HepG2 (cell line): ENCODE results near the gene TAS2R39. TPM values are rescaled to one million over a fixed set of nuclear protein-coding genes. Genes with fewer than 3 reads are reported as not detected.

ENCODE experiments used
- ATAC-seq: fragments of 200-7000 bp; cut with Tn5 transposase; 3 replicates; pipeline ENCODE4 v1.9.1; 2020; ENCODE audit warnings: mild to moderate bottlenecking, moderate library complexity
- Bru-seq: library from RNA; stranded (reverse); fragments of 400-500 nt; gene quantifications from one replicate; lab custom pipeline; 2021; lab: Mats Ljungman, UMichigan
- BruChase-seq, 2 experiments: library from RNA; stranded (reverse); fragments of 400-500 nt; gene quantifications; one replicate each; lab custom pipeline; 2021; lab: Mats Ljungman, UMichigan
- BruUV-seq: library from RNA; stranded (reverse); fragments of 400-500 nt; replicated peaks from 2 replicates; lab custom pipeline; 2021; lab: Mats Ljungman, UMichigan
- CTCF ChIA-PET: fragments of 300-600 bp; formaldehyde crosslinking; extraction: SDS; loops from one replicate; lab custom pipeline; 2021; ENCODE audit warnings: low total read pairs, inconsistent platforms, low intra/inter-chr PET ratio; lab: Yijun Ruan, JAX
- POLR2A ChIA-PET: fragments of 350-600 bp; sonication (Branson Sonifier 250); formaldehyde crosslinking; loops from one replicate; lab custom pipeline; 2020; ENCODE audit warnings: antibody characterized with exemption, inconsistent platforms; lab: Yijun Ruan, JAX
- DNase-seq: peaks from one replicate; pipeline ENCODE4 v3.0.0-alpha.2; 2015; ENCODE audit warnings: low spot score
- FAIRE-seq: peaks from 3 replicates; lab custom pipeline; 2011; peaks lifted over from hg19 to GRCh38; lab: Jason Lieb, UNC
- H2AFZ ChIP-seq: one replicate; pipeline ENCODE4 v1.6.1; 2011; ENCODE audit warnings: low read length, inconsistent platforms
- H3K27ac ChIP-seq: fragments of 300-600 bp; 3 replicates; pipeline ENCODE4 v1.8.0; 2011; ENCODE audit warnings: mixed run types, mild to moderate bottlenecking, mixed read lengths, low read length, inconsistent platforms; ENCODE audit not compliant: insufficient read depth; ENCODE audit errors: extremely low read length
- H3K27me3 ChIP-seq, 2 experiments: fragments of 200-600 bp in 1 of 2; 2 replicates in 1 of 2; 3 replicates in 1 of 2; pipeline versions ENCODE4 v1.6.0 to v1.8.0; 2011; ENCODE audit warnings: low read length in 2 of 2, mild to moderate bottlenecking in 2 of 2, moderate library complexity in 2 of 2, inconsistent platforms in 1 of 2; ENCODE audit not compliant: insufficient read depth in 2 of 2, control insufficient read depth in 1 of 2
- H3K36me3 ChIP-seq, 2 experiments: fragments of 200-600 bp in 1 of 2; replicated peaks in 1 of 2; 2 replicates in 1 of 2; 3 replicates in 1 of 2; pipeline versions ENCODE4 v1.5.1 to v1.8.0; 2011; ENCODE audit warnings: low read length in 2 of 2, inconsistent platforms in 1 of 2; ENCODE audit not compliant: insufficient read depth in 2 of 2, control insufficient read depth in 1 of 2
- H3K4me1 ChIP-seq: 2 replicates; pipeline ENCODE4 v1.5.1; 2012; ENCODE audit warnings: low read length, inconsistent platforms; ENCODE audit not compliant: insufficient read depth
- H3K4me2 ChIP-seq: 2 replicates; pipeline ENCODE4 v1.6.0; 2011; ENCODE audit warnings: low read depth, low read length, inconsistent platforms
- H3K4me3 ChIP-seq, 3 experiments: fragments of 200-600 bp in 1 of 3; sonication (generic), shearing (Covaris generic) in 1 of 3; replicated peaks in 1 of 3; 2 replicates each; pipeline ENCODE4 v1.5.1; 2011 to 2016; ENCODE audit warnings: low read length in 3 of 3, inconsistent platforms in 2 of 3, low read depth in 2 of 3, mild to moderate bottlenecking in 2 of 3, control low read depth in 1 of 3, mixed read lengths in 1 of 3; ENCODE audit not compliant: insufficient read depth in 1 of 3
- H3K79me2 ChIP-seq: one replicate; pipeline ENCODE4 v1.6.1; 2011; ENCODE audit warnings: low read length, inconsistent platforms; ENCODE audit not compliant: insufficient read depth
- H3K9ac ChIP-seq: 2 replicates; pipeline ENCODE4 v1.6.0; 2011; ENCODE audit warnings: mild to moderate bottlenecking, low read depth, low read length, inconsistent platforms; ENCODE audit not compliant: insufficient read depth
- H3K9me3 ChIP-seq: 2 replicates; pipeline ENCODE4 v1.5.1; 2012; ENCODE audit warnings: mild to moderate bottlenecking, low read length
- H4K20me1 ChIP-seq: 2 replicates; pipeline ENCODE4 v1.6.0; 2011; ENCODE audit warnings: inconsistent platforms, mild to moderate bottlenecking, low read length, moderate library complexity; ENCODE audit not compliant: insufficient read depth
- HIVEP1 ChIP-seq: sonication (generic); formaldehyde crosslinking; IDR thresholded peaks from 2 replicates; pipeline ENCODE4 v1.4.0; 2020; ENCODE audit warnings: mild to moderate bottlenecking, missing genetic modification reagents
- MXD4 ChIP-seq: IDR thresholded peaks from 2 replicates; pipeline ENCODE4 v1.6.1; 2016; ENCODE audit warnings: mild to moderate bottlenecking, missing biosample characterization, missing genetic modification reagents
- MXI1 ChIP-seq: IDR thresholded peaks from 3 replicates; pipeline ENCODE4 v1.6.1; 2012; ENCODE audit warnings: low read depth, low read length, inconsistent platforms, borderline replicate concordance
- NR2C2 ChIP-seq: sonication (generic); formaldehyde crosslinking; IDR thresholded peaks from 2 replicates; pipeline ENCODE4 v1.4.0; 2020; ENCODE audit warnings: missing genetic modification reagents, mild to moderate bottlenecking, moderate library complexity, borderline replicate concordance
- NR2F1 ChIP-seq, 2 experiments: fragments of 450-650 bp in 1 of 2; formaldehyde crosslinking in 1 of 2; IDR thresholded peaks; 2 replicates each; pipeline versions ENCODE4 v1.5.0 to v1.6.1; 2016 to 2020; ENCODE audit warnings: mild to moderate bottlenecking in 1 of 2, missing compliant biosample characterization in 1 of 2, missing genetic modification reagents in 1 of 2, moderate library complexity in 1 of 2
- POLR2A ChIP-seq, 2 experiments: IDR thresholded peaks; 2 replicates each; pipeline ENCODE4 v1.6.1; 2011; ENCODE audit warnings: low read depth in 2 of 2, low read length in 2 of 2, mild to moderate bottlenecking in 1 of 2, moderate library complexity in 1 of 2; ENCODE audit not compliant: insufficient read depth in 1 of 2
- RBAK ChIP-seq: sonication (generic); formaldehyde crosslinking; IDR thresholded peaks from 2 replicates; pipeline ENCODE4 v1.5.1; 2020; ENCODE audit warnings: mild to moderate bottlenecking, missing genetic modification reagents
- ZFP62 ChIP-seq: sonication (generic); formaldehyde crosslinking; IDR thresholded peaks from 2 replicates; pipeline ENCODE4 v1.4.0; 2020; ENCODE audit warnings: missing genetic modification reagents
- ZNF563 ChIP-seq: sonication (generic); formaldehyde crosslinking; IDR thresholded peaks from 2 replicates; pipeline ENCODE4 v1.8.0; 2022; ENCODE audit warnings: mild to moderate bottlenecking, moderate library complexity, missing genetic modification reagents
- ZNF703 ChIP-seq: sonication (generic); formaldehyde crosslinking; IDR thresholded peaks from 2 replicates; pipeline ENCODE4 v1.5.1; 2020; ENCODE audit warnings: missing genetic modification reagents, mild to moderate bottlenecking, moderate library complexity, borderline replicate concordance
- WGBS: methylation state at CpG from one replicate; pipeline ENCODE4 v1.1.6; 2017; ENCODE audit warnings: low lambda C conversion rate; 5-methylcytosine and 5-hydroxymethylcytosine counted together
- in situ Hi-C: cut with HindIII; loops from 2 replicates; pipeline ENCODE4 v1.10.0; 2017; ENCODE audit warnings: low pct_unique_long_range_greater_than_20kb; ENCODE audit not compliant: extremely low pct_ligation_motif_present
- intact Hi-C: fragments of 100-400 bp; cut with micrococcal nuclease; formaldehyde crosslinking; loops from one replicate; pipeline ENCODE4 v1.10.0; 2022; ENCODE audit not compliant: unreplicated experiment
- long read RNA-seq, 2 experiments: library from RNA in 1 of 2; library from polyadenylated mRNA in 1 of 2; stranded (forward) in 1 of 2; unstranded in 1 of 2; transcript quantifications; one replicate each; pipeline ENCODE4 v2.0.0, GENCODE V29; 2019 to 2022
- polyA minus RNA-seq, 3 experiments: library from RNA; depleted of rRNA, polyadenylated mRNA; stranded (reverse); fragments of >200 nt; gene quantifications; 2 replicates each; pipeline ENCODE4 v1.2.3, GENCODE V29; 2011; ENCODE audit warnings: low replicate concordance in 1 of 3
- polyA plus RNA-seq, 8 experiments: library from polyadenylated mRNA; depleted of rRNA in 3 of 8; stranded (reverse) in 7 of 8; unstranded in 1 of 8; fragments of >200 nt; fragmentation: Illumina TruSeq in 4 of 8; extraction: Trizol in 4 of 8; gene quantifications; 2 replicates each; pipeline versions ENCODE4 v1.2.1 to v1.2.3, GENCODE V29; 2011 to 2016; ENCODE audit warnings: low read depth in 4 of 8, missing spikeins in 1 of 8, mixed read lengths in 1 of 8; ENCODE audit not compliant: insufficient read depth in 1 of 8
- total RNA-seq, 5 experiments: library from RNA; depleted of rRNA; stranded (reverse); fragments of >200 nt; fragmentation: Illumina TruSeq; extraction: Trizol; gene quantifications; 2 replicates each; pipeline ENCODE4 v1.2.3, GENCODE V29; 2016; ENCODE audit warnings: low read depth in 1 of 5
- TF ChIP-seq, protein P1 (sequence below): sonication (generic); formaldehyde crosslinking; IDR thresholded peaks from 2 replicates; pipeline ENCODE4 v1.4.0; 2020; ENCODE audit warnings: missing genetic modification reagents, borderline replicate concordance
- TF ChIP-seq, protein P2 (sequence below): sonication (generic); formaldehyde crosslinking; IDR thresholded peaks from 2 replicates; pipeline ENCODE4 v1.4.0; 2020; ENCODE audit warnings: mild to moderate bottlenecking, missing genetic modification reagents

The TAS2R39 gene
- total RNA-seq (2016; rRNA removed; fragmentation: Illumina TruSeq; extraction: Trizol) (not detected in 2 replicates), polyA plus RNA-seq (2011; rRNA removed) (not detected in 2 replicates), polyA minus RNA-seq (2011; rRNA and poly(A)+ RNA removed; ENCODE audit: low replicate concordance) (not detected in 2 replicates), Bru-seq, nascent RNA (not detected), BruChase-seq, experiment 1, labeled RNA remaining after a 6-hour chase (not detected), BruChase-seq, experiment 2, labeled RNA remaining after a 2-hour chase (not detected)
- total RNA-seq (2016; cell fraction: cytosol; rRNA removed; fragmentation: Illumina TruSeq; extraction: Trizol; ENCODE audit: low read depth): not detected in 2 replicates
- not detected in 2 replicates for total RNA-seq (2016; cell fraction: insoluble cytoplasmic fraction; rRNA removed; fragmentation: Illumina TruSeq; extraction: Trizol)
- not detected in 2 replicates for total RNA-seq (2016; cell fraction: membrane; rRNA removed; fragmentation: Illumina TruSeq; extraction: Trizol)
- not detected in 2 replicates for total RNA-seq (2016; cell fraction: nucleus; rRNA removed; fragmentation: Illumina TruSeq; extraction: Trizol)
- not detected in 2 replicates for polyA plus RNA-seq (2011; cell fraction: cytosol; rRNA removed)
- not detected in 2 replicates for polyA plus RNA-seq (2011; cell fraction: nucleus; rRNA removed)
- not detected in 2 replicates for polyA plus RNA-seq (2012)
- polyA plus RNA-seq (2016; cell fraction: cytosol; fragmentation: Illumina TruSeq; extraction: Trizol; ENCODE audit: low read depth): not detected in 2 replicates
- not detected in 2 replicates for polyA plus RNA-seq (2016; cell fraction: insoluble cytoplasmic fraction; fragmentation: Illumina TruSeq; extraction: Trizol; ENCODE audit: low read depth)
- not detected in 2 replicates for polyA plus RNA-seq (2016; cell fraction: membrane; fragmentation: Illumina TruSeq; extraction: Trizol; ENCODE audit: low read depth)
- not detected in 2 replicates for polyA plus RNA-seq (2016; cell fraction: nucleus; fragmentation: Illumina TruSeq; extraction: Trizol; ENCODE audit: insufficient read depth, low read depth)
- not detected in 2 replicates for polyA minus RNA-seq (2011; cell fraction: cytosol; rRNA and poly(A)+ RNA removed)
- polyA minus RNA-seq (2011; cell fraction: nucleus; rRNA and poly(A)+ RNA removed): not detected in 2 replicates
- long read RNA-seq, experiment 1: 0 reads
- long read RNA-seq, experiment 2: 0 reads

- 2% methylated on average over 3 of the region's 3 CpGs for WGBS
- Histone ChIP-seq H3K27me3 (0 out of 5 replicates have a peak, but pooled peaks cover 0 to 3% of the 10 kb centered on the region in 2 experiments), H3K4me1 (no peaks in the 10 kb centered on the region), H3K79me2 (no peaks in the 10 kb centered on the region), H3K4me2 (no peak within 1 kb of the TSS), H3K4me3 (no peak within 1 kb of the TSS), H3K27ac (no peak within 1 kb of the TSS), H3K9ac (no peak within 1 kb of the TSS), H4K20me1 (no peaks in the 10 kb centered on the region), H3K36me3 (no peaks in the 10 kb centered on the region), H3K9me3 (no peaks in the 10 kb centered on the region), H2AFZ (no peak within 1 kb of the TSS)
- intact Hi-C loops (no loop called here), in situ Hi-C loops (no loop called here)
- DNase-seq (no peak), FAIRE-seq (no peak), ATAC-seq (no peak)
- BruUV-seq: no TSS peak
- TF ChIP-seq ZFP62 (no peak), ZNF563 (no peak), RBAK (CRISPR knock-in tag) (no peak), POLR2A (IDR thresholded peaks at IDR 0.05; ENCODE audit: insufficient read depth in 1 of 2, low read depth in 2 of 2, low read length in 2 of 2) (no peak), NR2C2 (CRISPR knock-in tag) (no peak), MXI1 (no peak), HIVEP1 (CRISPR knock-in tag) (no peak), MXD4 (CRISPR knock-in tag) (no peak), NR2F1 (CRISPR knock-in tag; IDR thresholded peaks at IDR 0.05) (no peak), ZNF703 (CRISPR knock-in tag) (no peak)
- TF ChIP-seq, protein P1, sequence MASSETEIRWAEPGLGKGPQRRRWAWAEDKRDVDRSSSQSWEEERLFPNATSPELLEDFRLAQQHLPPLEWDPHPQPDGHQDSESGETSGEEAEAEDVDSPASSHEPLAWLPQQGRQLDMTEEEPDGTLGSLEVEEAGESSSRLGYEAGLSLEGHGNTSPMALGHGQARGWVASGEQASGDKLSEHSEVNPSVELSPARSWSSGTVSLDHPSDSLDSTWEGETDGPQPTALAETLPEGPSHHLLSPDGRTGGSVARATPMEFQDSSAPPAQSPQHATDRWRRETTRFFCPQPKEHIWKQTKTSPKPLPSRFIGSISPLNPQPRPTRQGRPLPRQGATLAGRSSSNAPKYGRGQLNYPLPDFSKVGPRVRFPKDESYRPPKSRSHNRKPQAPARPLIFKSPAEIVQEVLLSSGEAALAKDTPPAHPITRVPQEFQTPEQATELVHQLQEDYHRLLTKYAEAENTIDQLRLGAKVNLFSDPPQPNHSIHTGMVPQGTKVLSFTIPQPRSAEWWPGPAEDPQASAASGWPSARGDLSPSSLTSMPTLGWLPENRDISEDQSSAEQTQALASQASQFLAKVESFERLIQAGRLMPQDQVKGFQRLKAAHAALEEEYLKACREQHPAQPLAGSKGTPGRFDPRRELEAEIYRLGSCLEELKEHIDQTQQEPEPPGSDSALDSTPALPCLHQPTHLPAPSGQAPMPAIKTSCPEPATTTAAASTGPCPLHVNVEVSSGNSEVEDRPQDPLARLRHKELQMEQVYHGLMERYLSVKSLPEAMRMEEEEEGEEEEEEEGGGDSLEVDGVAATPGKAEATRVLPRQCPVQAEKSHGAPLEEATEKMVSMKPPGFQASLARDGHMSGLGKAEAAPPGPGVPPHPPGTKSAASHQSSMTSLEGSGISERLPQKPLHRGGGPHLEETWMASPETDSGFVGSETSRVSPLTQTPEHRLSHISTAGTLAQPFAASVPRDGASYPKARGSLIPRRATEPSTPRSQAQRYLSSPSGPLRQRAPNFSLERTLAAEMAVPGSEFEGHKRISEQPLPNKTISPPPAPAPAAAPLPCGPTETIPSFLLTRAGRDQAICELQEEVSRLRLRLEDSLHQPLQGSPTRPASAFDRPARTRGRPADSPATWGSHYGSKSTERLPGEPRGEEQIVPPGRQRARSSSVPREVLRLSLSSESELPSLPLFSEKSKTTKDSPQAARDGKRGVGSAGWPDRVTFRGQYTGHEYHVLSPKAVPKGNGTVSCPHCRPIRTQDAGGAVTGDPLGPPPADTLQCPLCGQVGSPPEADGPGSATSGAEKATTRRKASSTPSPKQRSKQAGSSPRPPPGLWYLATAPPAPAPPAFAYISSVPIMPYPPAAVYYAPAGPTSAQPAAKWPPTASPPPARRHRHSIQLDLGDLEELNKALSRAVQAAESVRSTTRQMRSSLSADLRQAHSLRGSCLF (CRISPR knock-in tag): no peak
- TF ChIP-seq, protein P2, sequence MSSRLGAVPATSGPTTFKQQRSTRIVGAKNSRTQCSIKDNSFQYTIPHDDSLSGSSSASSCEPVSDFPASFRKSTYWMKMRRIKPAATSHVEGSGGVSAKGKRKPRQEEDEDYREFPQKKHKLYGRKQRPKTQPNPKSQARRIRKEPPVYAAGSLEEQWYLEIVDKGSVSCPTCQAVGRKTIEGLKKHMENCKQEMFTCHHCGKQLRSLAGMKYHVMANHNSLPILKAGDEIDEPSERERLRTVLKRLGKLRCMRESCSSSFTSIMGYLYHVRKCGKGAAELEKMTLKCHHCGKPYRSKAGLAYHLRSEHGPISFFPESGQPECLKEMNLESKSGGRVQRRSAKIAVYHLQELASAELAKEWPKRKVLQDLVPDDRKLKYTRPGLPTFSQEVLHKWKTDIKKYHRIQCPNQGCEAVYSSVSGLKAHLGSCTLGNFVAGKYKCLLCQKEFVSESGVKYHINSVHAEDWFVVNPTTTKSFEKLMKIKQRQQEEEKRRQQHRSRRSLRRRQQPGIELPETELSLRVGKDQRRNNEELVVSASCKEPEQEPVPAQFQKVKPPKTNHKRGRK: no peak
- ChIA-PET POLR2A (no interaction called here), CTCF (no interaction called here)
Measured at GRCh38 chr7:143183024-143183423, at the start of gene TAS2R39. TAS2R39 (plus strand) TSS chr7:143183419; CDS start chr7:143183419, 0 bp downstream.
